D721Med (cell line): Measurements from ENCODE around the gene FN3K.
"Not testable (repeated sequence)": the region's sequence is repeated elsewhere in the genome, so short reads cannot be mapped to it uniquely, and the experiment has no call there.

Source experiments
- DNase-seq: peaks from one replicate; pipeline ENCODE4 v3.0.0; 2011; ENCODE audit warnings: low spot score; ENCODE audit not compliant: insufficient read length
- FAIRE-seq: peaks from 2 replicates; lab custom pipeline; 2011; peaks lifted over from hg19 to GRCh38; lab: Jason Lieb, UNC
- TF ChIP-seq, protein P1 (sequence below): IDR thresholded peaks from 2 replicates; pipeline ENCODE4 v1.5.1; 2012; ENCODE audit warnings: mild to moderate bottlenecking, control low read depth; ENCODE audit not compliant: insufficient read depth; ENCODE audit errors: missing control alignments

FN3K gene

DNA sequence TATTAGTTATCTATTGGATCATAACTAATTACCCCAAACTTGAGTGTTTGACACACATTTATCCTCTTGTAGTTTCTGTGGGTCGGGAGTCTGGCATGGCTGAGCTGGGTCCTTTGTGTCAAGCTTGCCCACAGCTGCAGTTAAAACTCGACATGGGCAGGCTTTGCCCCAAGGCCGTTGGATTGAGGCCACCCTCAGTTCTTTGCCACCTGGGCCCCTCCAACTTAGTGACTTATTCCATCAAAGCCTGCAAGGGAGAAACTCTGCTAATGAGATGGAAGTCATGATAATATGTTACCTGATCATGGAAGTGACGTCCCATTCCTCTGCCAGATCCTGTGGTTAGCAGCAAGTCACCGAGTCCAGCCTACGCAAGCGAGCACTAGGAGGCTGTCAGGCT, 33.6 kb downstream of the FN3K start:
- FAIRE-seq: no peak
- no peak for DNase-seq
- TF ChIP-seq, protein P1, sequence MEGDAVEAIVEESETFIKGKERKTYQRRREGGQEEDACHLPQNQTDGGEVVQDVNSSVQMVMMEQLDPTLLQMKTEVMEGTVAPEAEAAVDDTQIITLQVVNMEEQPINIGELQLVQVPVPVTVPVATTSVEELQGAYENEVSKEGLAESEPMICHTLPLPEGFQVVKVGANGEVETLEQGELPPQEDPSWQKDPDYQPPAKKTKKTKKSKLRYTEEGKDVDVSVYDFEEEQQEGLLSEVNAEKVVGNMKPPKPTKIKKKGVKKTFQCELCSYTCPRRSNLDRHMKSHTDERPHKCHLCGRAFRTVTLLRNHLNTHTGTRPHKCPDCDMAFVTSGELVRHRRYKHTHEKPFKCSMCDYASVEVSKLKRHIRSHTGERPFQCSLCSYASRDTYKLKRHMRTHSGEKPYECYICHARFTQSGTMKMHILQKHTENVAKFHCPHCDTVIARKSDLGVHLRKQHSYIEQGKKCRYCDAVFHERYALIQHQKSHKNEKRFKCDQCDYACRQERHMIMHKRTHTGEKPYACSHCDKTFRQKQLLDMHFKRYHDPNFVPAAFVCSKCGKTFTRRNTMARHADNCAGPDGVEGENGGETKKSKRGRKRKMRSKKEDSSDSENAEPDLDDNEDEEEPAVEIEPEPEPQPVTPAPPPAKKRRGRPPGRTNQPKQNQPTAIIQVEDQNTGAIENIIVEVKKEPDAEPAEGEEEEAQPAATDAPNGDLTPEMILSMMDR: no peak

DNA sequence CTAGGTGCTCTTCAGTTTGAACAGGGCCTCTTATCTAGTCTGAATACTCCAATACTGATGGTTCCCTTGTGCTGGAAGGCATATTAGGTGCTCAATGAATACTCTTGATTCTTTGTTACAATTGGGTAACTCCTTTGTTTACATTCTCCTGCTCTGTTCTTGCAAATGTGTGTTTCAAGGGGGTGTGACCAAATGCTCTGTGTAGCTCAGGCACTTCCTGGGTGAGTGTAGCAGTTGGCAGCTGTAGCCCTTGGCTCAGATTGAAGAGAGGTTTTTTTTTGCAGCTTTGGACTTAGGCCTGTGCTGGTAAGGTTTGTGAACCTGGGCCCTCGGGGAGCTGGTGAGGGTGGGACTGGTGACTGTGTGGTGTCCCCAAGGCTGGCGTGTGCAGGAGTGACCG, 36.6 kb downstream of the FN3K start:
- FAIRE-seq (no peak), DNase-seq (no peak)
- TF ChIP-seq, protein P1: no peak

DNA sequence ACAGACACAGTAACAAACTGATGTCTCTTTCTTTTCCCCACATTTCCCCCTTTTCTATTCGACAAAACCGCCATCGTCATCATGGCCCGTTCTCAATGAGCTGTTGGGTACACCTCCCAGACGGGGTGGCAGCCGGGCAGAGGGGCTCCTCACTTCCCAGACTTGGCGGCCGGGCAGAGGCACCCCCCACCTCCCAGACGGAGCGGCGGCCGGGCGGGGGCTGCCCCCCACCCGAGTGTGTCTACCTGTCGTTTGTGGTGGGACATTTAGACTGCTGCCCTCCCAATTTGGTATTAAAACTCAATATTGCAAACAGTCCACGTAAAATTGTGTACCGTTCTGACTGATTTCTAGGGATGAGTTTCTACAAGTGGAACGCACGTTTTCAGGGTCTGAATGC, 39.0 kb downstream of the FN3K start:
- DNase-seq, FAIRE-seq: not testable (repeated sequence)

DNA sequence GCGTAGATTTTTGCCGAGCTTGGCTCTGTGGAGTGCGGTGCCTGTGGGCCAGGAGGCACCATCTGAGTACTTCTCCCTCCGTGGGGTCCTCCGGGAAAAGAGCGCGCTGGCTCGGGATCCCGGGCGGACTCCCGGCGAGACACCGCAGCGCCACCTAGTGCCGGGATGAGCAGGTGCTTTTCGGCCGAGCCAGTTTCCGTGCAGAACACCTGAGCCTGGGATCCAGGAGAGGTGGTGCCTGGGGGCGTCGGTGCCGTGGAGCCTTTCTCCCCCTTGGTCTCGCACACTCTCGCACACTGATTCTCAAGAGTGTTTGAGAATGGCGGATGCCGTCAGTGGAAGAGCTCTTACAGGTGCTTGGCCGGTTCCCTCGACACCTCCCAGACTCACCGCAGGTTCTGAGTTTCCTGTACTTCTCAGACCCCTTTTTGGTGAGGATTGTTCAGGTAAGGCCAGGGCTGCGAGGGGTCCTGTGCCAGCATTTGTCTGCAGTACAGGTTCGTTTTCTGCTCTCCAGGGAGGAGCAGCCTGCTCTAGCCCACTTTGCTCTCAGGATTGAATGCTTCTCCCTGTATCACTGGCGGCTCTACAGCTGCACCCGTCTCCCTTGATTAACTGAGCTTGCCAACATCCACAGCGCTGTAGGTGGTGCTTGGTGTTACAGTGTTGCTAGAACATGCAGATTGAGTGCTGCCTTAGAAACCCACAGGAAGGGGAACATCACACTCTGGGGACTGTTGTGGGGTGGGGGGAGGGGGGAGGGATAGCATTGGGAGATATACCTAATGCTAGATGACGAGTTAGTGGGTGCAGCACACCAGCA, 39.8 kb downstream of the FN3K start:
- no peak for FAIRE-seq
- DNase-seq: peak; percentile 93
- TF ChIP-seq, protein P1: peak; percentile 89

DNA sequence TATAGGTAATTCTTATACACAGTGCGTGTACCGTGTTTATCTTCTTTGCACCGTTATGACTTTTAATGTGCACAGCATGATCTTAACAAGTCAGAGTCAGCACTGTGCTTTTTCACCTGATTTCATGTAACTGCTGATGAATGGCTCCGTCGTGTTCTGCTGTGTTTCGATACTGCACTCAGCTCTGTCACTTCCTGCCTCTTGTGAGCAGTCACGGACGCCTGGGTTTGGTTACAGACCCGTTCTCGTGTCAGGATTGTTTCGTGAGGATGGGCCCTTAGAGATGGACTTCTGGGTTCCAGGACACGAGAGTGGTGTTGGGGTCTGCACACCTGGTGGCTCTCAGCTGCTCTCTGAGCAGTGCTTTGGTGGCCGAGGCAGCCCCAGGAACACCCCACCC, 41.0 kb downstream of the FN3K start:
- TF ChIP-seq, protein P1: no peak
- DNase-seq (no peak), FAIRE-seq (no peak)

DNA sequence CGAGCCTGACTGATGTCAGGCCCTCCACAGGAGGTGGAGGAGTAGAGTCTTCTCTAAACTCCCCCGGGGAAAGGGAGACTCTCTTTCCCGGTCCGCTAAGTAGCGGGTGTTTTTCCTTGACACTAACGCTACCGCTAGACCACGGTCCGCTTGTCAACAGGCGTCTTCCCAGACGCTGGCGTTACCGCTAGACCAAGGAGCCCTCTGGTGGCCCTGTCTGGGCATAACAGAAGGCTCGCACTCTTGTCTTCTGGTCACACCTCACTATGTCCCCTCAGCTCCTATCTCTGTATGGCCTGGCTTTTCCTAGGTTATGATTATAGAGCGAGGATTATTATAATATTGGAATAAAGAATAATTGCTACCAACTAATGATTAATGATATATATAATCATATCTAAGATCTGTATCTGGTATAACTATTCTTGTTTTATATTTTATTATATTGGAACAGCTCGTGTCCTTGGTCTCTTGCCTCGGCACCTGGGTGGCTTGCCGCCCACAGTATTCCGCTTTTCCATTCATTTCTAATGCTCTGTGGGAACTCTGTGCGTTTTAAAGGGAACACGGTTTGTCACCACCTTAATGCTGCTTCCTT, 42.5 kb downstream of the FN3K start:
- DNase-seq, FAIRE-seq: not testable (repeated sequence)
- TF ChIP-seq, protein P1: peak; percentile 1

DNA sequence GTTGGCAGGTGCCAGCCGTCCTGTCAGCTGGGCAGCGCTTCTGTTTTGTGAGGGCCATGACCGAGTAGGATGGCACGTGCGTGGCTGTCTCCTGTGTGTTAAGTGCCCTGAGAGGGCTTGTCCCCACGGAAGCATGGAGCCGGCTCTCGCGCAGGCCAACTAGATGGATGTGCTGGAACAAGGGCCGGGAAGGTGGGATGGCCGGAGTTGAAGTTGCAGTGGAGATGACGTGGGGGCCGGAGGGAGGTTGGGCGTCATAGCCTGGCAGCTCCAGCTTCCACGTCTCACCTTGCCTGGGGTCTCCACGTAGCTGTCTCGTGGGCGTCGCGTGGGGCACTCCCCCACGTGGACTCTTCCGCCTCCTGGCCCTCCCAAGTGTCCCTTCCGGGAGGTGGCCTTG, 44.1 kb downstream of the FN3K start:
- TF ChIP-seq, protein P1: no peak

More for the DNA sequence above, 44.1 kb downstream of the FN3K start:
- no peak for FAIRE-seq
- no peak for DNase-seq
